Caco-2 (cell line): Measurements from ENCODE around the gene NOS1AP. TPM values are rescaled to one million over a fixed set of nuclear protein-coding genes. Genes with fewer than 3 reads are reported as not detected.

Experiments
- BruUV-seq: library from RNA; stranded (reverse); fragments of 400-500 nt; replicated peaks from 2 replicates; lab custom pipeline; 2021; lab: Mats Ljungman, UMichigan
- CTCF ChIA-PET: fragments of 300-600 bp; sonication (Branson Sonifier 250); formaldehyde crosslinking; loops from one replicate; lab custom pipeline; 2022; ENCODE audit warnings: antibody characterized with exemption; lab: Charles Lee
- POLR2A ChIA-PET: fragments of 300-600 bp; sonication (Branson Sonifier 250); formaldehyde crosslinking; loops from one replicate; lab custom pipeline; 2022; ENCODE audit warnings: antibody characterized with exemption; lab: Charles Lee
- DNase-seq, 2 experiments: peaks; one replicate each; pipeline versions ENCODE4 v3.0.0 to v3.0.0-alpha.2; 2020 to 2022
- H3K27me3 ChIP-seq: replicated peaks from 2 replicates; pipeline ENCODE4 v1.6.0; 2011; ENCODE audit warnings: low read length; ENCODE audit not compliant: control insufficient read depth, insufficient read depth
- H3K36me3 ChIP-seq: 2 replicates; pipeline ENCODE4 v1.5.1; 2011; ENCODE audit warnings: low read length; ENCODE audit not compliant: control insufficient read depth, insufficient read depth
- H3K4me1 ChIP-seq: fragments of 250-450 bp; sonication (Bioruptor Pico); 2 replicates; pipeline ENCODE4 v1.5.1; 2020; ENCODE audit warnings: mild to moderate bottlenecking
- H3K4me3 ChIP-seq: 2 replicates; pipeline ENCODE4 v1.5.1; 2011; ENCODE audit warnings: low read depth, mild to moderate bottlenecking, control low read depth, low read length
- H3K9me3 ChIP-seq: fragments of 250-450 bp; sonication (Bioruptor Pico); 2 replicates; pipeline ENCODE4 v1.5.1; 2020; ENCODE audit warnings: mild to moderate bottlenecking, moderate library complexity
- H3K27ac Mint-ChIP-seq: one replicate; pipeline ENCODE4 v1.8.0; 2022; ENCODE audit warnings: mixed read lengths; ENCODE audit not compliant: unreplicated experiment
- H3K27me3 Mint-ChIP-seq: one replicate; pipeline ENCODE4 v1.8.0; 2022; ENCODE audit warnings: mixed read lengths; ENCODE audit not compliant: insufficient read depth, unreplicated experiment
- H3K36me3 Mint-ChIP-seq: one replicate; pipeline ENCODE4 v1.8.0; 2022; ENCODE audit warnings: mild to moderate bottlenecking, mixed read lengths; ENCODE audit not compliant: insufficient read depth, unreplicated experiment
- H3K4me1 Mint-ChIP-seq: one replicate; pipeline ENCODE4 v1.8.0; 2022; ENCODE audit warnings: low read depth, mixed read lengths; ENCODE audit not compliant: unreplicated experiment
- H3K4me3 Mint-ChIP-seq: one replicate; pipeline ENCODE4 v1.8.0; 2022; ENCODE audit warnings: mild to moderate bottlenecking, moderate library complexity, mixed read lengths; ENCODE audit not compliant: unreplicated experiment
- H3K9me3 Mint-ChIP-seq: one replicate; pipeline ENCODE4 v1.8.0; 2022; ENCODE audit warnings: mixed read lengths; ENCODE audit not compliant: unreplicated experiment
- CTCF ChIP-seq, 2 experiments: fragments of 200-600 bp in 1 of 2; IDR thresholded peaks; 1 replicate in 1 of 2; 2 replicates in 1 of 2; pipeline versions ENCODE4 v1.5.1 to v1.8.0; 2011 to 2022; ENCODE audit warnings: antibody characterized with exemption in 1 of 2, control low read depth in 1 of 2, inconsistent platforms in 1 of 2, low read depth in 1 of 2, low read length in 1 of 2, mild to moderate bottlenecking in 1 of 2, moderate library complexity in 1 of 2; ENCODE audit not compliant: insufficient read depth in 1 of 2, severe bottlenecking in 1 of 2, unreplicated experiment in 1 of 2
- intact Hi-C: fragments of 100-400 bp; cut with micrococcal nuclease; formaldehyde crosslinking; loops from one replicate; pipeline ENCODE4 v1.10.0; 2022; ENCODE audit not compliant: unreplicated experiment
- total RNA-seq: library from RNA; stranded (reverse); gene quantifications from 2 replicates; pipeline ENCODE4 v1.2.3, GENCODE V29; 2022

Gene NOS1AP
- total RNA-seq, 1 experiment from 2014 or later, result 5.5 TPM

- Histone ChIP-seq H3K27me3 (no peaks in the 10 kb centered on the region), H3K36me3 (no peaks in the 10 kb centered on the region), H3K4me1 (peaks cover 8% of the 10 kb centered on the region), H3K9me3 (no peaks in the 10 kb centered on the region), H3K4me3 (no peak overlapping the region)
- Mint-ChIP-seq H3K9me3 (no peaks in the 10 kb centered on the region), H3K27me3 (no peaks in the 10 kb centered on the region), H3K36me3 (no peaks in the 10 kb centered on the region), H3K4me3 (no peak overlapping the region), H3K4me1 (peaks cover 9% of the 10 kb centered on the region), H3K27ac (no peak overlapping the region)
- POLR2A ChIA-PET, result no interaction called here
- intact Hi-C loops, result no loop called here
- CTCF ChIA-PET, result interaction anchor here (0.6 to 1.0 kb wide), 2 partner anchors 36 to 353 kb away, joined by 3 to 6 read pairs; no protein-coding TSS in a partner anchor
- no peak for TF ChIP-seq CTCF (IDR thresholded peaks at IDR 0.05; ENCODE audit: insufficient read depth in 1 of 2, low read depth in 1 of 2, low read length in 1 of 2, severe bottlenecking in 1 of 2, unreplicated experiment in 1 of 2)
- peak in 1 of 2 experiments; percentile 22 for DNase-seq
- no TSS peak for BruUV-seq
Measured at GRCh38 chr1:162091681-162092524, 22.4 kb downstream of the NOS1AP start.

- no peak for DNase-seq
- H3K9me3 Mint-ChIP-seq, result no peaks in the 10 kb centered on the region
- H3K4me3 Mint-ChIP-seq, result no peak overlapping the region
- no peaks in the 10 kb centered on the region for H3K27me3 ChIP-seq
- BruUV-seq, result no TSS peak
- H3K27me3 Mint-ChIP-seq, result no peaks in the 10 kb centered on the region
- H3K36me3 Mint-ChIP-seq, result no peaks in the 10 kb centered on the region
- ChIA-PET CTCF (no interaction called here), POLR2A (no interaction called here)
- no peak for TF ChIP-seq CTCF (IDR thresholded peaks at IDR 0.05; ENCODE audit: insufficient read depth in 1 of 2, low read depth in 1 of 2, low read length in 1 of 2, severe bottlenecking in 1 of 2, unreplicated experiment in 1 of 2)
- peaks cover 9% of the 10 kb centered on the region for H3K4me1 Mint-ChIP-seq
- no peak overlapping the region for H3K4me3 ChIP-seq
- H3K36me3 ChIP-seq, result no peaks in the 10 kb centered on the region
- H3K9me3 ChIP-seq, result no peaks in the 10 kb centered on the region
- intact Hi-C loops, result no loop called here
- peaks cover 8% of the 10 kb centered on the region for H3K4me1 ChIP-seq
- no peak overlapping the region for H3K27ac Mint-ChIP-seq
Measured at GRCh38 chr1:162093095-162093494, 23.6 kb downstream of the NOS1AP start.

- no peak overlapping the region for H3K4me3 ChIP-seq
- CTCF ChIA-PET, result no interaction called here
- POLR2A ChIA-PET, result no interaction called here
- no peak for TF ChIP-seq CTCF (IDR thresholded peaks at IDR 0.05; ENCODE audit: insufficient read depth in 1 of 2, low read depth in 1 of 2, low read length in 1 of 2, severe bottlenecking in 1 of 2, unreplicated experiment in 1 of 2)
- no peak overlapping the region for H3K27ac Mint-ChIP-seq
- H3K36me3 Mint-ChIP-seq, result no peaks in the 10 kb centered on the region
- peaks cover 8% of the 10 kb centered on the region for H3K4me1 ChIP-seq
- no peak overlapping the region for H3K4me3 Mint-ChIP-seq
- no peaks in the 10 kb centered on the region for H3K9me3 Mint-ChIP-seq
- intact Hi-C loops, result no loop called here
- H3K27me3 ChIP-seq, result no peaks in the 10 kb centered on the region
- no peak for DNase-seq
- H3K27me3 Mint-ChIP-seq, result no peaks in the 10 kb centered on the region
- no peaks in the 10 kb centered on the region for H3K9me3 ChIP-seq
- peaks cover 9% of the 10 kb centered on the region for H3K4me1 Mint-ChIP-seq
- BruUV-seq, result no TSS peak
- H3K36me3 ChIP-seq, result no peaks in the 10 kb centered on the region
Measured at GRCh38 chr1:162094271-162094670, 24.8 kb downstream of the NOS1AP start.
